ENCODE results near the gene IP6K2. TPM values are rescaled to one million over a fixed set of nuclear protein-coding genes. Genes with fewer than 3 reads are reported as not detected.

The IP6K2 gene
- total and polyA plus RNA-seq, 2 of the 13 experiments (the other 11 are each of a cell fraction or from before 2014, with no cell fraction given), result 85.5 to 112 TPM

- peak; percentile 67 for TF ChIP-seq NR2C2 (CRISPR knock-in tag; IDR thresholded peaks at IDR 0.05; ENCODE audit: borderline replicate concordance)
- TF ChIP-seq ZNF326 (CRISPR knock-in tag; IDR thresholded peaks at IDR 0.05; ENCODE audit: borderline replicate concordance), result no peak
- no peak for TF ChIP-seq ZNF672 (CRISPR knock-in tag; IDR thresholded peaks at IDR 0.05)
- TF ChIP-seq CHCHD3 (CRISPR knock-in tag; IDR thresholded peaks at IDR 0.05), result no peak
- no peak for TF ChIP-seq PRDM4 (CRISPR knock-in tag; IDR thresholded peaks at IDR 0.05; ENCODE audit: borderline replicate concordance)
- TF ChIP-seq PHF20 (CRISPR knock-in tag; IDR thresholded peaks at IDR 0.05), result no peak
- TF ChIP-seq ZNF260 (CRISPR knock-in tag; IDR thresholded peaks at IDR 0.05; ENCODE audit: borderline replicate concordance, low read depth), result no peak
These were observed 75.6 kb downstream of the IP6K2 start (continued) for GRCh38 chr3:48641396-48641795.

GRCh38 chr3:48639944-48640606, 76.9 kb downstream of the IP6K2 start:
- ChIA-PET CTCF (ENCODE audit: low intra/inter-chr PET ratio, low total read pairs) (no interaction called here), POLR2A (no interaction called here)
- no peak for FAIRE-seq
- H3K4me1 ChIP-seq (ENCODE audit: insufficient read depth, low read length), result peaks cover 27% of the 10 kb centered on the region
- WGBS (ENCODE audit: low lambda C conversion rate), result 90% methylated on average over 19 of the region's 38 CpGs
- no peaks in the 10 kb centered on the region for H3K27me3 ChIP-seq (ENCODE audit: control insufficient read depth in 1 of 2, insufficient read depth in 2 of 2, low read length in 2 of 2)
- H2AFZ ChIP-seq (ENCODE audit: low read length), result no peak overlapping the region
- in situ Hi-C loops (cut with HindIII; ENCODE audit: extremely low pct_ligation_motif_present, low pct_unique_long_range_greater_than_20kb) (no loop called here), intact Hi-C loops (cut with micrococcal nuclease; ENCODE audit: unreplicated experiment) (no loop called here)
- H3K27ac ChIP-seq (ENCODE audit: extremely low read length, insufficient read depth, low read length), result no peak overlapping the region
- H4K20me1 ChIP-seq (ENCODE audit: insufficient read depth, low read length), result no peaks in the 10 kb centered on the region
- H3K4me2 ChIP-seq (ENCODE audit: low read depth, low read length), result no peak overlapping the region
- H3K9ac ChIP-seq (ENCODE audit: insufficient read depth, low read depth, low read length), result no peak overlapping the region
- BruUV-seq (replicated peaks), result no TSS peak
- H3K4me3 ChIP-seq (replicated peaks in 1 of 3; ENCODE audit: insufficient read depth in 1 of 3, low read depth in 2 of 3, low read length in 3 of 3), result no peak overlapping the region
- no peak for ATAC-seq
- H3K36me3 ChIP-seq (replicated peaks in 1 of 2; ENCODE audit: control insufficient read depth in 1 of 2, insufficient read depth in 2 of 2, low read length in 2 of 2), result peaks cover 1 to 2% of the 10 kb centered on the region in 2 experiments; a peak in 2 of 5 replicates
- DNase-seq (ENCODE audit: low spot score), result no peak
- H3K9me3 ChIP-seq (ENCODE audit: low read length), result no peaks in the 10 kb centered on the region
- peaks cover 9% of the 10 kb centered on the region for H3K79me2 ChIP-seq (ENCODE audit: insufficient read depth, low read length)
- no peak for TF ChIP-seq AFF4 (CRISPR knock-in tag; IDR thresholded peaks at IDR 0.05)
- no peak for TF ChIP-seq DR1 (CRISPR knock-in tag; IDR thresholded peaks at IDR 0.05)
- no peak for TF ChIP-seq ZNF180 (CRISPR knock-in tag; IDR thresholded peaks at IDR 0.05; ENCODE audit: borderline replicate concordance, low read depth)
- no peak for TF ChIP-seq PRMT3 (CRISPR knock-in tag; IDR thresholded peaks at IDR 0.05; ENCODE audit: borderline replicate concordance, low read depth)
- TF ChIP-seq ARNTL (CRISPR knock-in tag; IDR thresholded peaks at IDR 0.05), result no peak
- no peak for TF ChIP-seq DPF2 (CRISPR knock-in tag; IDR thresholded peaks at IDR 0.05; ENCODE audit: borderline replicate concordance, low read depth)
- no peak for TF ChIP-seq GLMP (CRISPR knock-in tag; IDR thresholded peaks at IDR 0.05; ENCODE audit: borderline replicate concordance)
- TF ChIP-seq JARID2 (CRISPR knock-in tag; IDR thresholded peaks at IDR 0.05; ENCODE audit: insufficient replicate concordance), result no peak
- no peak for TF ChIP-seq NR2F6 (IDR thresholded peaks at IDR 0.05)
- TF ChIP-seq NR2F6 (CRISPR knock-in tag; IDR thresholded peaks at IDR 0.05), result no peak

Measured in HepG2 (cell line).